HG02678 (cell line): ENCODE measurements around the gene CKLF.

ENCODE experiments used
- ATAC-seq: cut with Tn5 transposase; IDR thresholded peaks from one replicate; pipeline ENCODE4 v1.9.1; 2021; ENCODE audit warnings: mild to moderate bottlenecking, moderate library complexity; ENCODE audit not compliant: unreplicated experiment

Gene CKLF

DNA sequence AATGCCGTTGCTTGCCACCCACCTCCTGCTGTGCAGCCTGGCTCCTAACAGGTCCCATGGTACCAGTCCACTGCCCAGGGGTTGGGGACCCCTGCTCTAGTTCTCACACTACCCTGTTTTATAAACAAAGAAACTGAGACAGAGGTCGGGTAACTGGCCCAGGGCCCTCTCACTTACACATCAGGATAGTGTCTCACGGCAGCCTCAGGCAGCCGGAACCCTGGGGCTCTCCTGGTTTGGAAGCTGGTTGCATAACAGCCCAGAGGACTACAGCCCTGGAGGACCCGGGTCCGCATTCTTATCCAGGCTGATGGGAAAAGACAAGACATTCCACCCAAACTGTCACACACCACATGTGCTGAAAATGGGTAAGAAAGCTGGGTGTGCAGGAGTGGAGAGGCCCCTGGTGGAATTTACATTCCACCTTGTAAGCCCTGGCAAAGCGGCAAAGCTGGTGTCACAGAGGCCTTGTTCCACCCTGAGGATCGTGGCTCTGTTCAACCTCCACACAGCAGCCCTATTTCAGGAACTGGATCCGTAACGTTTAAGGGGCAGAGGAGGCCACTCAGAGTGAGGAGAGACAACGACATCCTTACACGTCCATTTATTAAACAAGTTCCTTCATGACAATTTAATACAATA is 61.9 kb downstream of the CKLF start:
- ATAC-seq = no peak
